ENCODE data around the gene HDAC9. TPM values are rescaled to one million over a fixed set of nuclear protein-coding genes. Genes with fewer than 3 reads are reported as not detected.

The HDAC9 gene
- total RNA-seq, 2 donors from 2014 or later = 8.3 to 31.9 TPM

DNA sequence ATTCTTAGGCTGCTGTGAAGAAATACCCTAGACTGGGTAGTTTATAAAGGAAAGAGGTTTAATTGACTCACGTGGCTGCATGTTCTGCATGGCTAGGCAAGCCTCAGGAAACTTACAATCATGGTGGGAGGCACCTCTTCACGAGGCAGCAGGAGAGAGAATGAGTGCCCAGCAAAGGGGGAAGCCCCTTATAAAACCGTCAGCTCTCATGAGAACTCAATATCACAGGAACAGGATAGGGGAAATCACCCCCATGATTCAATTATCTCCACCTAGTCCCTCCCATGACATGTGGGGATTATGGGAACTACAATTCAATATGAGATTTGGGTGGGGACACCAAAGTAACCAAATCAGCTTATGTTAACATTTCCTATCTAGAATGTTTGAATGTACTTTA lies 362.7 kb downstream of the HDAC9 start:
- Histone ChIP-seq H3K27me3 (replicated peaks; ENCODE audit: insufficient read depth) (no peaks in the 10 kb centered on the region), H3K36me3 (no peaks in the 10 kb centered on the region), H3K4me3 (no peak overlapping the region), H3K4me1 (replicated peaks) (no peaks in the 10 kb centered on the region), H3K9me3 (no peaks in the 10 kb centered on the region), H3K27ac (no peak overlapping the region)
- intact Hi-C loops (cut with DNase I) = no loop called here
- 83% methylated on average over 3 of the region's 3 CpGs for WGBS
- TF ChIP-seq, protein P1, sequence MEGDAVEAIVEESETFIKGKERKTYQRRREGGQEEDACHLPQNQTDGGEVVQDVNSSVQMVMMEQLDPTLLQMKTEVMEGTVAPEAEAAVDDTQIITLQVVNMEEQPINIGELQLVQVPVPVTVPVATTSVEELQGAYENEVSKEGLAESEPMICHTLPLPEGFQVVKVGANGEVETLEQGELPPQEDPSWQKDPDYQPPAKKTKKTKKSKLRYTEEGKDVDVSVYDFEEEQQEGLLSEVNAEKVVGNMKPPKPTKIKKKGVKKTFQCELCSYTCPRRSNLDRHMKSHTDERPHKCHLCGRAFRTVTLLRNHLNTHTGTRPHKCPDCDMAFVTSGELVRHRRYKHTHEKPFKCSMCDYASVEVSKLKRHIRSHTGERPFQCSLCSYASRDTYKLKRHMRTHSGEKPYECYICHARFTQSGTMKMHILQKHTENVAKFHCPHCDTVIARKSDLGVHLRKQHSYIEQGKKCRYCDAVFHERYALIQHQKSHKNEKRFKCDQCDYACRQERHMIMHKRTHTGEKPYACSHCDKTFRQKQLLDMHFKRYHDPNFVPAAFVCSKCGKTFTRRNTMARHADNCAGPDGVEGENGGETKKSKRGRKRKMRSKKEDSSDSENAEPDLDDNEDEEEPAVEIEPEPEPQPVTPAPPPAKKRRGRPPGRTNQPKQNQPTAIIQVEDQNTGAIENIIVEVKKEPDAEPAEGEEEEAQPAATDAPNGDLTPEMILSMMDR (IDR thresholded peaks at IDR 0.05) = no peak
- TF ChIP-seq POLR2AphosphoS5 (IDR thresholded peaks at IDR 0.05) = no peak
- TF ChIP-seq POLR2A (IDR thresholded peaks at IDR 0.05) = no peak
- no peak for DNase-seq (ENCODE audit: low spot score)

DNA sequence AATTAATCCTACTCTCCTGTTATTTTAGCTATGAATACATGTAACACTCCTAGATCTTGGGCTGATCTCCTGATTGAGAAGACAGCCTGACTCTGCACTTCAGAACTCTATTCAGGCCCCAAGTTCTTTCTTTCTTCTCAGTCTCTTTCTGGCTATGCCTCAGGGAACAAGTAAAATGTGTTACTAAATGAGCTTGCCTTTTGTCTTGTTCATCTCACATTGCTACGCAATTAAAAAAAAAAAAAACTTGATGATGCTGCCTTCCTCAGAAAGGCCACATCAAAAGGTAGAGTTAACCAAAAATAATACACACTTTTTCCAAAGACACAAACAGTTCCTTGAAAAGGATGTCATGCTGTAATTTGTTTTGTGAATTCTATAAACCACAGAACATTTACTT lies 363.8 kb downstream of the HDAC9 start:
- Histone ChIP-seq H3K27me3 (replicated peaks; ENCODE audit: insufficient read depth) (no peaks in the 10 kb centered on the region), H3K36me3 (no peaks in the 10 kb centered on the region), H3K9me3 (no peaks in the 10 kb centered on the region), H3K4me1 (replicated peaks) (no peaks in the 10 kb centered on the region), H3K27ac (no peak overlapping the region), H3K4me3 (no peak overlapping the region)
- intact Hi-C loops (cut with DNase I) = no loop called here
- WGBS = 56% methylated on average over 1 of the region's 1 CpG
- DNase-seq (ENCODE audit: low spot score) = no peak
- TF ChIP-seq, protein P1 (IDR thresholded peaks at IDR 0.05) = no peak
- TF ChIP-seq POLR2A (IDR thresholded peaks at IDR 0.05) (no peak), POLR2AphosphoS5 (IDR thresholded peaks at IDR 0.05) (no peak)

DNA sequence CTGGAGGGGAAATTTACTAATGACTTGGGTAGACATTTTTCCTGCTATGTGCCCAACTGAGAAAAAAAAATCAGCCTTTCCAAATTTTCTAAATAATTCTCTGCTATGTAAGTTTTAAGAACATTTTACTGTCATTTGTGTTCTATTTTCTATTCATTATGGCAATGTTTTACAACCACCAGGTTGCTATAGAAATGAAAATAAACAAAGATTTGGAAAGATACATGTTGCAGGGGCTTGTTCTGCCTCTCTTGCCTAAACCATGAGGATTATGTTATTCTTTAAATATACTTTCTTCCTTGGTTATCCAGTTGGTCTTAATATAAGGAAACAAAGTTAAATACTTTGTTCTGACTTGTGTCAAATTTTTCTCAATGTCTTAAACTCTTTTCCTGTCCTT lies 364.7 kb downstream of the HDAC9 start:
- TF ChIP-seq POLR2AphosphoS5 (IDR thresholded peaks at IDR 0.05) = no peak
- no peaks in the 10 kb centered on the region for H3K4me1 ChIP-seq (replicated peaks)
- DNase-seq (ENCODE audit: low spot score) = no peak

DNA sequence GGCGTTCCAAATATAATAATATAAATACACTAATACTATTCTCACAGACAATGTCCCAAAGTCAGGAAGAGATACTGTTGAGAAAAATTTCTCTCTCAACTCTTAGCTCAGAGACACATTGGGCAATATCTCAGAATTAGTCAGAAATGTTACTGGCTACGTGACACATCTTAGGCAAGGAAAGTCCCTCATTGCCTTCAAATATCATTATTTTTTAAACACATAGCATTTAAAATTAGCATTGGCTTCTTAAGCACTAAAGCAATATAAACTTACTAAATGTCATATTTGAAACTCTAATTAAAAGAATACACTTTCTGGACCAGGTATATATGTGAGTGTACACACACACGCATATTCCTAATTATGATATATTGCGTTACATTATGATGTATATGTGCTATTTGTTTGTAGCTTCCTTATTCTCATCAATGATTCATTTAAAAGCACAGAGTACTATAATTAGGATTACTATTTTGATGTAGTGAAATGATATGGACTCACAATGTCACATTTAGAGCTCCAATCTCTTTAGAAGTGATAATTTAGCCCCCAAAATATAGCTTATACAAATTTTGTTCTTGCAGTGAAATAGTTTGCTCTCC lies 366.1 kb downstream of the HDAC9 start:
- intact Hi-C loops (cut with DNase I) = no loop called here
- no peaks in the 10 kb centered on the region for H3K36me3 ChIP-seq
- no peak for TF ChIP-seq POLR2AphosphoS5 (IDR thresholded peaks at IDR 0.05)
- TF ChIP-seq, protein P1 (IDR thresholded peaks at IDR 0.05) = no peak
- TF ChIP-seq POLR2A (IDR thresholded peaks at IDR 0.05) = no peak
- no peaks in the 10 kb centered on the region for H3K9me3 ChIP-seq
- H3K27ac ChIP-seq = no peak overlapping the region
- WGBS = 90% methylated on average over 4 of the region's 4 CpGs
- no peak overlapping the region for H3K4me3 ChIP-seq
- no peaks in the 10 kb centered on the region for H3K4me1 ChIP-seq (replicated peaks)
- no peaks in the 10 kb centered on the region for H3K27me3 ChIP-seq (replicated peaks; ENCODE audit: insufficient read depth)
- no peak for DNase-seq (ENCODE audit: low spot score)

More for the DNA sequence above, 364.7 kb downstream of the HDAC9 start:
- Histone ChIP-seq H3K27me3 (replicated peaks; ENCODE audit: insufficient read depth) (no peaks in the 10 kb centered on the region), H3K9me3 (no peaks in the 10 kb centered on the region), H3K4me3 (no peak overlapping the region), H3K36me3 (no peaks in the 10 kb centered on the region), H3K27ac (no peak overlapping the region)
- intact Hi-C loops (cut with DNase I) = no loop called here

DNA sequence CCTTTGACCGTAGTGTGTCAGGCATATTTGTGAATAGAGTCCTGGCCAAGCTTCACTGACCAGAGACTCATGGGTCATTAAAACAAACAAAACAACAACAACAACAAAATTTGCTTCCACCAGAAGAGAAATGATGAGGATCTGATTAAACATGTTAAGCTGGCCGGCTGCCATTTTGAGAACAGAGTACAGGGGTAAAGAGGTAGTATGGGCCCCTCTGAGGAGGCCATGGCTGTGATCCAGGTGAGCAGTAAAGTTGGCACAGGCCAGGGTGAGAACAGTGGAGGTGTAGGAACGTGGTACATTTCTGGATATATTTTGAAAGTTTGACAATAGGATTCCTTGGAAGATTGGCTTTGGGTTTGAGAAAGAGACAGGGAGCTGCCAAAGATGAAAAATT lies 369.4 kb downstream of the HDAC9 start:
- intact Hi-C loops (cut with DNase I) = no loop called here
- no peaks in the 10 kb centered on the region for H3K4me1 ChIP-seq (replicated peaks)
- no peaks in the 10 kb centered on the region for H3K36me3 ChIP-seq
- H3K27me3 ChIP-seq (replicated peaks; ENCODE audit: insufficient read depth) = no peaks in the 10 kb centered on the region
- no peak for TF ChIP-seq POLR2AphosphoS5 (IDR thresholded peaks at IDR 0.05)
- TF ChIP-seq, protein P1 (IDR thresholded peaks at IDR 0.05) = no peak
- TF ChIP-seq POLR2A (IDR thresholded peaks at IDR 0.05) = no peak
- H3K9me3 ChIP-seq = no peaks in the 10 kb centered on the region
- H3K27ac ChIP-seq = no peak overlapping the region
- H3K4me3 ChIP-seq = no peak overlapping the region
- DNase-seq (ENCODE audit: low spot score) = no peak
- WGBS = 64% methylated on average over 3 of the region's 3 CpGs

Measured in prostate gland (tissue), 2 donors.